ENCODE measurements around the gene PPP3R1.
A peak's percentile ranks its signal among the peaks of the same experiment; 100 is the strongest.

The PPP3R1 gene

GRCh38 chr2:68293755-68294154, 41.4 kb upstream of the PPP3R1 start:
- H4K12ac ChIP-seq (ENCODE audit: low read depth, low read length): no peak overlapping the region
- no peak overlapping the region for H3K4me3 ChIP-seq (ENCODE audit: low read depth, low read length)
- no peaks in the 10 kb centered on the region for H3K27me3 ChIP-seq (ENCODE audit: insufficient read depth, low read length)
- no peak overlapping the region for H2AFZ ChIP-seq (ENCODE audit: insufficient read depth, low read length, poor library complexity)
- H3K4me2 ChIP-seq (ENCODE audit: low read length): no peak overlapping the region
- H2BK120ac ChIP-seq (ENCODE audit: insufficient read depth, low read length, poor library complexity): no peak overlapping the region
- no peak for DNase-seq
- H3K14ac ChIP-seq (ENCODE audit: low read length): no peak overlapping the region
- H3K79me1 ChIP-seq (ENCODE audit: low read length): no peaks in the 10 kb centered on the region
- H3K23ac ChIP-seq (ENCODE audit: low read length): no peak overlapping the region
- no peak overlapping the region for H2BK12ac ChIP-seq (ENCODE audit: low read length)
- no peaks in the 10 kb centered on the region for H3K79me2 ChIP-seq (ENCODE audit: control insufficient read depth, insufficient read depth, low read length, poor library complexity)
- H3K27ac ChIP-seq (ENCODE audit: low read depth, low read length): no peak overlapping the region
- H3K9ac ChIP-seq (ENCODE audit: low read length): no peak overlapping the region
- H4K8ac ChIP-seq (ENCODE audit: low read depth, low read length): no peak overlapping the region
- no peak overlapping the region for H4K91ac ChIP-seq (ENCODE audit: low read depth, low read length)
- H3K4me1 ChIP-seq (ENCODE audit: control insufficient read depth in 1 of 2, insufficient read depth in 2 of 2, low read length in 2 of 2): no peaks in the 10 kb centered on the region
- no peak overlapping the region for H3K18ac ChIP-seq (ENCODE audit: low read length)
- H3K36me3 ChIP-seq (ENCODE audit: control insufficient read depth in 1 of 2, insufficient read depth in 2 of 2, low read length in 2 of 2): no peaks in the 10 kb centered on the region
- WGBS (ENCODE audit: extremely low coverage, insufficient coverage, insufficient read length): no CpG with 5 or more reads among the region's 6 CpGs
- no peak overlapping the region for H2BK5ac ChIP-seq (ENCODE audit: low read depth, low read length, poor library complexity)
- no peak overlapping the region for H2AK5ac ChIP-seq (ENCODE audit: low read length)
- no peaks in the 10 kb centered on the region for H3K9me3 ChIP-seq (ENCODE audit: insufficient read depth, low read depth, low read length)
- H3K4ac ChIP-seq (ENCODE audit: low read depth, low read length): no peak overlapping the region

GRCh38 chr2:68293024-68293423, 40.7 kb upstream of the PPP3R1 start:
- Histone ChIP-seq H2BK12ac (ENCODE audit: low read length) (no peak overlapping the region), H3K79me2 (ENCODE audit: control insufficient read depth, insufficient read depth, low read length, poor library complexity) (no peaks in the 10 kb centered on the region), H3K36me3 (ENCODE audit: control insufficient read depth in 1 of 2, insufficient read depth in 2 of 2, low read length in 2 of 2) (no peaks in the 10 kb centered on the region), H2AFZ (ENCODE audit: insufficient read depth, low read length, poor library complexity) (no peak overlapping the region), H2BK5ac (ENCODE audit: low read depth, low read length, poor library complexity) (no peak overlapping the region), H3K23ac (ENCODE audit: low read length) (no peak overlapping the region), H3K4me2 (ENCODE audit: low read length) (no peak overlapping the region), H3K4me1 (ENCODE audit: control insufficient read depth in 1 of 2, insufficient read depth in 2 of 2, low read length in 2 of 2) (no peaks in the 10 kb centered on the region), H3K27ac (ENCODE audit: low read depth, low read length) (no peak overlapping the region), H3K4me3 (ENCODE audit: low read depth, low read length) (no peak overlapping the region), H4K91ac (ENCODE audit: low read depth, low read length) (no peak overlapping the region), H3K4ac (ENCODE audit: low read depth, low read length) (no peak overlapping the region), H2AK5ac (ENCODE audit: low read length) (no peak overlapping the region), H3K79me1 (ENCODE audit: low read length) (no peaks in the 10 kb centered on the region), H4K8ac (ENCODE audit: low read depth, low read length) (no peak overlapping the region), H3K9ac (ENCODE audit: low read length) (no peak overlapping the region), H3K9me3 (ENCODE audit: insufficient read depth, low read depth, low read length) (no peaks in the 10 kb centered on the region), H2BK120ac (ENCODE audit: insufficient read depth, low read length, poor library complexity) (no peak overlapping the region), H3K18ac (ENCODE audit: low read length) (no peak overlapping the region), H3K14ac (ENCODE audit: low read length) (no peak overlapping the region), H4K12ac (ENCODE audit: low read depth, low read length) (no peak overlapping the region), H3K27me3 (ENCODE audit: insufficient read depth, low read length) (no peaks in the 10 kb centered on the region)
- WGBS (ENCODE audit: extremely low coverage, insufficient coverage, insufficient read length): no CpG with 5 or more reads among the region's 4 CpGs
- DNase-seq: no peak

DNA sequence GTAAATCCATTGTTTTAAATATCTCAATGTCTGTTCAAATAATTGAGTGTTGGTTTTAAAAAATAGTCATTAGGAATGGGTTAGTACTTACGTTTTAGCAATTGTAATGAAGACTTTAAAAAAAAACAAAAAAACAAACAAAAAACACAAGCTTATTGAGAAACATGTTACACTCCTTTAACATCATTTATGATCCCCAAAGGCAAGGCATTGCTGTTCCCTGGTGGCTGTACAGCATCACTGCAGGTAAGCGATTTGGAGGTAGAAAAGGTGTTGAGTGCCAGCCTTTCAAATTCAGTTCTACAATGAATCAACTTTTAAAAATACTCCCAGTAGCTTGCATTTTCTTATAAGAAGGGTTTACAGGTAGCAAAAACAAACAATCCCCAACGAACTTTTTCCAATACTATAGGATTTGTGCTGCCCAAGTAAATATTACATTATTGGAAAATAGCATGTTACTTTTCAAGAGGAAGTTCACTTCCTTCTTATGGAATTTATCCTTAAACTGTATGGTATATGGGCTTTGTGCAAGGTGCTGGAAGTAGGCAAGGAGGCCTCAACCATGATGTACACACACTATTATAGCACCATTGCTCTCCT, 39.9 kb upstream of the PPP3R1 start:
- Histone ChIP-seq H3K14ac (ENCODE audit: low read length) (no peak overlapping the region), H3K9me3 (ENCODE audit: insufficient read depth, low read depth, low read length) (no peaks in the 10 kb centered on the region), H3K4me2 (ENCODE audit: low read length) (no peak overlapping the region), H3K27me3 (ENCODE audit: insufficient read depth, low read length) (no peaks in the 10 kb centered on the region), H2BK120ac (ENCODE audit: insufficient read depth, low read length, poor library complexity) (no peak overlapping the region), H4K12ac (ENCODE audit: low read depth, low read length) (no peak overlapping the region), H3K27ac (ENCODE audit: low read depth, low read length) (no peak overlapping the region), H3K4me1 (ENCODE audit: control insufficient read depth in 1 of 2, insufficient read depth in 2 of 2, low read length in 2 of 2) (peaks cover 3% of the 10 kb centered on the region in 2 experiments), H2BK5ac (ENCODE audit: low read depth, low read length, poor library complexity) (no peak overlapping the region), H3K79me1 (ENCODE audit: low read length) (no peaks in the 10 kb centered on the region), H3K4ac (ENCODE audit: low read depth, low read length) (no peak overlapping the region), H2BK12ac (ENCODE audit: low read length) (no peak overlapping the region), H3K4me3 (ENCODE audit: low read depth, low read length) (no peak overlapping the region), H3K36me3 (ENCODE audit: control insufficient read depth in 1 of 2, insufficient read depth in 2 of 2, low read length in 2 of 2) (no peaks in the 10 kb centered on the region), H4K8ac (ENCODE audit: low read depth, low read length) (no peak overlapping the region), H4K91ac (ENCODE audit: low read depth, low read length) (no peak overlapping the region), H3K9ac (ENCODE audit: low read length) (no peak overlapping the region), H2AFZ (ENCODE audit: insufficient read depth, low read length, poor library complexity) (no peak overlapping the region), H3K18ac (ENCODE audit: low read length) (no peak overlapping the region), H2AK5ac (ENCODE audit: low read length) (no peak overlapping the region), H3K23ac (ENCODE audit: low read length) (no peak overlapping the region), H3K79me2 (ENCODE audit: control insufficient read depth, insufficient read depth, low read length, poor library complexity) (no peaks in the 10 kb centered on the region)
- WGBS (ENCODE audit: extremely low coverage, insufficient coverage, insufficient read length): no CpG with 5 or more reads among the region's 3 CpGs
- peak in 1 of 2 donors; percentile 67 for DNase-seq

DNA sequence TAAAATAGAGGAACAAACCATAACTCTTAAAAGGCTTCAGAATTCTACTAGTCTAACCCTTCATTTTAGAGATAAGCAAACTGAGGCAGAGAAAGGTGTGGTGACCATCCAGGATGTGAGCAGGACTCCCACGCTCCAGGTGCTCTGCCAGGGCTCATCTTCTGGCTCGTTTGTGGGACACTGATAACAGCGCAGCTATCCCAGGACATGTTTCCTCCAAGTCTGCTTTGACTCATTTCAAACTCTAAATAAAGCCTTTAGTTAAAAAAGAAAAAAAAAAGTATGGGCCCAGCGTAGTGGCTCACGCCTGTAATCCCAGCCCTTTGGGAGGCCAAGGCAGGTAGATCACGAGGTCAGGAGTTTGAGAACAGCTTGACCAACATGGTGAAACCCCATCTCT, 39.0 kb upstream of the PPP3R1 start:
- Histone ChIP-seq H3K9ac (ENCODE audit: low read length) (no peak overlapping the region), H2AK5ac (ENCODE audit: low read length) (no peak overlapping the region), H3K4me1 (ENCODE audit: control insufficient read depth in 1 of 2, insufficient read depth in 2 of 2, low read length in 2 of 2) (peaks cover 3% of the 10 kb centered on the region in 2 experiments), H2BK5ac (ENCODE audit: low read depth, low read length, poor library complexity) (no peak overlapping the region), H3K79me2 (ENCODE audit: control insufficient read depth, insufficient read depth, low read length, poor library complexity) (no peaks in the 10 kb centered on the region), H3K4me3 (ENCODE audit: low read depth, low read length) (no peak overlapping the region), H3K14ac (ENCODE audit: low read length) (no peak overlapping the region), H3K36me3 (ENCODE audit: control insufficient read depth in 1 of 2, insufficient read depth in 2 of 2, low read length in 2 of 2) (no peaks in the 10 kb centered on the region), H2BK120ac (ENCODE audit: insufficient read depth, low read length, poor library complexity) (no peak overlapping the region), H4K12ac (ENCODE audit: low read depth, low read length) (no peak overlapping the region), H2AFZ (ENCODE audit: insufficient read depth, low read length, poor library complexity) (no peak overlapping the region), H3K23ac (ENCODE audit: low read length) (no peak overlapping the region), H3K9me3 (ENCODE audit: insufficient read depth, low read depth, low read length) (no peaks in the 10 kb centered on the region), H3K4me2 (ENCODE audit: low read length) (no peak overlapping the region), H3K79me1 (ENCODE audit: low read length) (no peaks in the 10 kb centered on the region), H4K8ac (ENCODE audit: low read depth, low read length) (no peak overlapping the region), H3K4ac (ENCODE audit: low read depth, low read length) (no peak overlapping the region), H3K27ac (ENCODE audit: low read depth, low read length) (no peak overlapping the region), H2BK12ac (ENCODE audit: low read length) (no peak overlapping the region), H4K91ac (ENCODE audit: low read depth, low read length) (no peak overlapping the region), H3K27me3 (ENCODE audit: insufficient read depth, low read length) (no peaks in the 10 kb centered on the region), H3K18ac (ENCODE audit: low read length) (no peak overlapping the region)
- DNase-seq: no peak
- WGBS (ENCODE audit: extremely low coverage, insufficient coverage, insufficient read length): no CpG with 5 or more reads among the region's 6 CpGs

Measured in trophoblast cell (in vitro differentiated cells and primary cell).